Left hindlimb (tissue), 1 donor: ENCODE measurements around the gene CANX.
"Not testable (repeated sequence)": the region's sequence is repeated elsewhere in the genome, so short reads cannot be mapped to it uniquely, and the experiment has no call there.

ENCODE experiments used
- DNase-seq: peaks from one replicate; pipeline ENCODE4 v3.0.0-alpha.2; 2018

Gene CANX

GRCh38 chr5:179700401-179700918, 1.7 kb downstream of the CANX start:
- DNase-seq: no peak

- no peak for DNase-seq
Measured at GRCh38 chr5:179716286-179716685, 17.5 kb downstream of the CANX start.

GRCh38 chr5:179720222-179720621, 21.5 kb downstream of the CANX start:
- no peak for DNase-seq

- no peak for DNase-seq
Measured at GRCh38 chr5:179724163-179724562, 25.4 kb downstream of the CANX start.

- no peak for DNase-seq
Measured at GRCh38 chr5:179727106-179727505, 28.3 kb downstream of the CANX start.

- no peak for DNase-seq
Measured at GRCh38 chr5:179729303-179729702, 30.5 kb downstream of the CANX start.

GRCh38 chr5:179729727-179730126, 31.0 kb downstream of the CANX start:
- DNase-seq: no peak

- no peak for DNase-seq
Measured at GRCh38 chr5:179730356-179730755, 31.6 kb downstream of the CANX start.

GRCh38 chr5:179730852-179731251, 32.1 kb downstream of the CANX start:
- DNase-seq: no peak

- DNase-seq: no peak
Measured at GRCh38 chr5:179731791-179732411, 33.1 kb downstream of the CANX start.

GRCh38 chr5:179732412-179732917, 33.7 kb downstream of the CANX start, which contains the start of gene MAML1:
TSS of gene MAML1 (plus strand) at chr5:179732822. CDS start at chr5:179733113, 291 bp downstream.
- peak; percentile 100 for DNase-seq

GRCh38 chr5:179732918-179733771, 34.4 kb downstream of the CANX start:
- DNase-seq: peak; percentile 56

GRCh38 chr5:179733772-179734126, 35.0 kb downstream of the CANX start:
- DNase-seq: no peak

GRCh38 chr5:179734536-179735164, 35.9 kb downstream of the CANX start:
- DNase-seq: no peak

GRCh38 chr5:179738742-179739141, 40.0 kb downstream of the CANX start:
- DNase-seq: no peak

GRCh38 chr5:179744106-179744505, 45.3 kb downstream of the CANX start:
- not testable (repeated sequence) for DNase-seq

GRCh38 chr5:179746872-179747271, 48.1 kb downstream of the CANX start:
- DNase-seq: no peak

- DNase-seq: no peak
Measured at GRCh38 chr5:179747811-179748210, 49.0 kb downstream of the CANX start.

- DNase-seq: no peak
Measured at GRCh38 chr5:179749857-179750508, 51.2 kb downstream of the CANX start.

GRCh38 chr5:179753971-179754370, 55.2 kb downstream of the CANX start:
- no peak for DNase-seq

GRCh38 chr5:179755022-179755421, 56.3 kb downstream of the CANX start:
- DNase-seq: no peak

GRCh38 chr5:179758955-179759354, 60.2 kb downstream of the CANX start:
- no peak for DNase-seq
